ENCODE measurements around the gene RPS6KA2. TPM values are rescaled to one million over a fixed set of nuclear protein-coding genes. Genes with fewer than 3 reads are reported as not detected.

Gene RPS6KA2
- total and polyA plus RNA-seq, 3 donors from 2014 or later: 18.4 to 21.7 (median 19.8) TPM

DNA sequence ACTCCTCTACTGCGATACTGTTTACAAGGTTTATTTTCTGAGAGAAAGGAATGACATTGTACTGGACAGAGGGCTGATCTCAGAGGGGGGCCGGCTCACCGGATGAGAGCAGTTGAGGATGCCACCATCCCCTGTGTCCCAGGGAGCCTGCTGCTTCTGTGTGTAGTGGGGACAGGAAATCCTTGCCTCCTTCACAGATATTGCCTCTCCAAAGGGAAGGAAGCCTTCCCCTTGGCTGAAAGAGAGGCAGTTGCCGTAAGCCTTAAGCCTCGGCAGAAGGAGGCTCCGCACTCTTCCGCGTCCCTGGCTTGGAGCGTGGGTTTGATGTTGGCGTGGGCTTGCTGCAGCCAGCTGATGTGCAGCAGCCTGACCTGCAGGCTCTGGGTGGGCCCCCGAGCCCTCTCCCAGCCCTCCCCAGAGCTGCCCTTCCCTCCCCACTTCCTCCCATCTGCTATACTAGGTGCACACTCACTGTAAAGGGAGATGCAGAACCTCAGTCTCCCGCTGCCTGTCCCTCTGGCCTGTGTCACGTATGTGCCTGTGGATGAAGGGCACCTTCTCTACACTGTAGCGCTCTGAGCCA lies 45.7 kb upstream of the RPS6KA2 start:
- H3K4me1 ChIP-seq: no peaks in the 10 kb centered on the region
- no peak overlapping the region for H3K27ac ChIP-seq
- DNase-seq: no peak
- H3K36me3 ChIP-seq (ENCODE audit: low read depth, missing control alignments): no peaks in the 10 kb centered on the region
- TF ChIP-seq, protein P1, sequence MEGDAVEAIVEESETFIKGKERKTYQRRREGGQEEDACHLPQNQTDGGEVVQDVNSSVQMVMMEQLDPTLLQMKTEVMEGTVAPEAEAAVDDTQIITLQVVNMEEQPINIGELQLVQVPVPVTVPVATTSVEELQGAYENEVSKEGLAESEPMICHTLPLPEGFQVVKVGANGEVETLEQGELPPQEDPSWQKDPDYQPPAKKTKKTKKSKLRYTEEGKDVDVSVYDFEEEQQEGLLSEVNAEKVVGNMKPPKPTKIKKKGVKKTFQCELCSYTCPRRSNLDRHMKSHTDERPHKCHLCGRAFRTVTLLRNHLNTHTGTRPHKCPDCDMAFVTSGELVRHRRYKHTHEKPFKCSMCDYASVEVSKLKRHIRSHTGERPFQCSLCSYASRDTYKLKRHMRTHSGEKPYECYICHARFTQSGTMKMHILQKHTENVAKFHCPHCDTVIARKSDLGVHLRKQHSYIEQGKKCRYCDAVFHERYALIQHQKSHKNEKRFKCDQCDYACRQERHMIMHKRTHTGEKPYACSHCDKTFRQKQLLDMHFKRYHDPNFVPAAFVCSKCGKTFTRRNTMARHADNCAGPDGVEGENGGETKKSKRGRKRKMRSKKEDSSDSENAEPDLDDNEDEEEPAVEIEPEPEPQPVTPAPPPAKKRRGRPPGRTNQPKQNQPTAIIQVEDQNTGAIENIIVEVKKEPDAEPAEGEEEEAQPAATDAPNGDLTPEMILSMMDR (IDR thresholded peaks at IDR 0.05): no peak
- TF ChIP-seq POLR2A (IDR thresholded peaks at IDR 0.05): no peak
- H3K4me3 ChIP-seq: no peak overlapping the region
- intact Hi-C loops (cut with DNase I; ENCODE audit: low total_unique reads): no loop called here
- H3K9me3 ChIP-seq: no peaks in the 10 kb centered on the region
- H3K27me3 ChIP-seq: no peaks in the 10 kb centered on the region
- 44 to 59% methylated on average over 5 to 12 of the region's 14 CpGs for WGBS, 2 donors

- TF ChIP-seq, protein P1 (IDR thresholded peaks at IDR 0.05): no peak
- no peak for TF ChIP-seq POLR2A (IDR thresholded peaks at IDR 0.05)
- 62 to 78% methylated on average over 12 of the region's 12 CpGs for WGBS, 2 donors
- Histone ChIP-seq H3K27me3 (no peaks in the 10 kb centered on the region), H3K9me3 (no peaks in the 10 kb centered on the region), H3K4me3 (no peak overlapping the region), H3K27ac (no peak overlapping the region), H3K36me3 (ENCODE audit: low read depth, missing control alignments) (no peaks in the 10 kb centered on the region), H3K4me1 (no peaks in the 10 kb centered on the region)
- DNase-seq: no peak
- intact Hi-C loops (cut with DNase I; ENCODE audit: low total_unique reads): no loop called here
Observed at GRCh38 chr6:166672146-166672545, 45.1 kb upstream of the RPS6KA2 start.

GRCh38 chr6:166671434-166672081 lies 44.5 kb upstream of the RPS6KA2 start:
- H3K36me3 ChIP-seq (ENCODE audit: low read depth, missing control alignments): no peaks in the 10 kb centered on the region
- 57 to 65% methylated on average over 13 of the region's 13 CpGs for WGBS, 2 donors
- TF ChIP-seq, protein P1 (IDR thresholded peaks at IDR 0.05): no peak
- no peak for TF ChIP-seq POLR2A (IDR thresholded peaks at IDR 0.05)
- intact Hi-C loops (cut with DNase I; ENCODE audit: low total_unique reads): no loop called here
- H3K9me3 ChIP-seq: no peaks in the 10 kb centered on the region
- H3K27me3 ChIP-seq: no peaks in the 10 kb centered on the region
- H3K4me3 ChIP-seq: no peak overlapping the region
- H3K27ac ChIP-seq: no peak overlapping the region
- no peak for DNase-seq
- H3K4me1 ChIP-seq: no peaks in the 10 kb centered on the region

GRCh38 chr6:166670894-166671293 lies 43.8 kb upstream of the RPS6KA2 start:
- 89 to 95% methylated on average over 5 of the region's 5 CpGs for WGBS, 2 donors
- DNase-seq: no peak
- no peaks in the 10 kb centered on the region for H3K27me3 ChIP-seq
- H3K9me3 ChIP-seq: no peaks in the 10 kb centered on the region
- TF ChIP-seq POLR2A (IDR thresholded peaks at IDR 0.05): no peak
- TF ChIP-seq, protein P1 (IDR thresholded peaks at IDR 0.05): no peak
- H3K4me3 ChIP-seq: no peak overlapping the region
- H3K4me1 ChIP-seq: no peaks in the 10 kb centered on the region
- H3K36me3 ChIP-seq (ENCODE audit: low read depth, missing control alignments): no peaks in the 10 kb centered on the region
- H3K27ac ChIP-seq: no peak overlapping the region
- intact Hi-C loops (cut with DNase I; ENCODE audit: low total_unique reads): no loop called here

DNA sequence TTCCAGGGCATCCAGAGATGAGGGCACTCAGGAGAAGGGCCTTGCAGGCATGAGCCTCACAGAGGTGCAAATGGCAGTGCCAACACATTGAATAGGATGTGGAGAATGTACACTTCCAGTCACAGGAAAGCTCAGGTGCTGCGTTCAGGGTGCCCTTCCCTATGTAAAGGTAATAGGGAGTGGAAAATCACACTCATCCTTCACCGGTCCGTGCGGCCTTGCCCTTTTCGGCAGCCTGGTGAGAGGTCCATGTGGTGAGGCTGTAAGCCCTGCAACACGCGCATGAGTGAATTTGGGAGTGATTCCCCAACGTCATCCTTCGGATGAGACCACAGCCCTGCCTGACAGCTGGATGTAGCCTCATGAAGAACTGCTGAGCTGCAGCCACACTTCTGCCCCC lies 43.0 kb upstream of the RPS6KA2 start:
- DNase-seq: no peak
- Histone ChIP-seq H3K4me3 (no peak overlapping the region), H3K4me1 (no peaks in the 10 kb centered on the region), H3K27me3 (no peaks in the 10 kb centered on the region), H3K9me3 (no peaks in the 10 kb centered on the region), H3K27ac (no peak overlapping the region), H3K36me3 (ENCODE audit: low read depth, missing control alignments) (no peaks in the 10 kb centered on the region)
- 95 to 96% methylated on average over 9 of the region's 9 CpGs for WGBS, 2 donors
- no peak for TF ChIP-seq POLR2A (IDR thresholded peaks at IDR 0.05)
- TF ChIP-seq, protein P1 (IDR thresholded peaks at IDR 0.05): no peak
- intact Hi-C loops (cut with DNase I; ENCODE audit: low total_unique reads): no loop called here

All from testis (tissue), 3 donors.